Stimulated activated CD4-positive, alpha-beta T cell treated with anti-CD3 and anti-CD28 coated beads, Interleukin-15, amount 100 ng/mL, for 1 hour (primary cell): Measurements from ENCODE around the gene PAK4.

Experiments
- DNase-seq, 2 donors: peaks; one replicate each; pipeline ENCODE4 v3.0.0-alpha.2; 2020; ENCODE audit warnings: low read depth in 1 of 2, low spot score in 1 of 2

PAK4 gene

GRCh38 chr19:39146686-39147450, 21.3 kb downstream of the PAK4 start:
- DNase-seq = no peak

- DNase-seq = no peak
Measured at GRCh38 chr19:39147480-39147879, 21.9 kb downstream of the PAK4 start.

- DNase-seq = no peak
Measured at GRCh38 chr19:39148939-39149529, 23.4 kb downstream of the PAK4 start.

GRCh38 chr19:39150235-39150634, 24.6 kb downstream of the PAK4 start:
- DNase-seq = no peak

- DNase-seq = no peak
Measured at GRCh38 chr19:39150807-39151600, 25.4 kb downstream of the PAK4 start.

- no peak for DNase-seq
Measured at GRCh38 chr19:39152066-39152465, 26.5 kb downstream of the PAK4 start.

GRCh38 chr19:39154100-39154628, 28.6 kb downstream of the PAK4 start:
- no peak for DNase-seq

- DNase-seq = no peak
Measured at GRCh38 chr19:39154629-39155100, 29.1 kb downstream of the PAK4 start.

GRCh38 chr19:39155114-39155700, 29.6 kb downstream of the PAK4 start:
- DNase-seq = no peak

- DNase-seq = no peak
Measured at GRCh38 chr19:39155741-39156140, 30.2 kb downstream of the PAK4 start.

- no peak for DNase-seq
Measured at GRCh38 chr19:39156326-39157230, 31.0 kb downstream of the PAK4 start.

GRCh38 chr19:39157275-39157996, 31.9 kb downstream of the PAK4 start:
- DNase-seq = no peak

- no peak for DNase-seq
Measured at GRCh38 chr19:39157997-39158389, 32.4 kb downstream of the PAK4 start.

- no peak for DNase-seq
Measured at GRCh38 chr19:39158646-39159260, 33.2 kb downstream of the PAK4 start.

- no peak for DNase-seq
Measured at GRCh38 chr19:39160523-39160861, 34.9 kb downstream of the PAK4 start.

GRCh38 chr19:39160889-39161672, 35.5 kb downstream of the PAK4 start:
- DNase-seq = no peak

- DNase-seq = no peak
Measured at GRCh38 chr19:39162441-39163043, 37.0 kb downstream of the PAK4 start.

- DNase-seq = no peak
Measured at GRCh38 chr19:39163621-39164020, 38.0 kb downstream of the PAK4 start.
